BJ (cell line): ENCODE measurements around the gene TSPAN18. TPM values are rescaled to one million over a fixed set of nuclear protein-coding genes. Genes with fewer than 3 reads are reported as not detected.

ENCODE experiments used
- CTCF ChIA-PET: fragments of 350-600 bp; formaldehyde crosslinking; extraction: SDS; loops from one replicate; lab custom pipeline; 2021; ENCODE audit warnings: antibody characterized with exemption, inconsistent platforms; lab: Yijun Ruan, JAX
- POLR2A ChIA-PET: fragments of 300-600 bp; sonication (Branson Sonifier 250); formaldehyde crosslinking; extraction: SDS; loops from one replicate; lab custom pipeline; 2021; ENCODE audit warnings: antibody characterized with exemption; lab: Charles Lee
- DNase-seq: peaks from one replicate; pipeline ENCODE4 v3.0.0-alpha.2; 2011; ENCODE audit warnings: low read depth
- H3K27me3 ChIP-seq: 2 replicates; pipeline ENCODE4 v1.6.0; 2011; ENCODE audit warnings: low read length; ENCODE audit not compliant: control insufficient read depth, insufficient read depth
- H3K36me3 ChIP-seq: 2 replicates; pipeline ENCODE4 v1.5.1; 2011; ENCODE audit warnings: low read length; ENCODE audit not compliant: control insufficient read depth, insufficient read depth
- H3K4me3 ChIP-seq: 2 replicates; pipeline ENCODE4 v1.5.1; 2011; ENCODE audit warnings: low read depth, mild to moderate bottlenecking, control low read depth, low read length
- polyA plus RNA-seq: library from polyadenylated mRNA; depleted of rRNA; stranded (reverse); fragments of >200 nt; gene quantifications from 2 replicates; pipeline ENCODE4 v1.2.3, GENCODE V29; 2011
- TF ChIP-seq, protein P1 (sequence below): IDR thresholded peaks from 2 replicates; pipeline ENCODE4 v1.5.1; 2011; ENCODE audit warnings: low read depth, mild to moderate bottlenecking, control low read depth, inconsistent platforms, low read length, moderate library complexity; ENCODE audit not compliant: insufficient read depth

Gene TSPAN18
- polyA plus RNA-seq, 1 experiment = 0.55 TPM

DNA sequence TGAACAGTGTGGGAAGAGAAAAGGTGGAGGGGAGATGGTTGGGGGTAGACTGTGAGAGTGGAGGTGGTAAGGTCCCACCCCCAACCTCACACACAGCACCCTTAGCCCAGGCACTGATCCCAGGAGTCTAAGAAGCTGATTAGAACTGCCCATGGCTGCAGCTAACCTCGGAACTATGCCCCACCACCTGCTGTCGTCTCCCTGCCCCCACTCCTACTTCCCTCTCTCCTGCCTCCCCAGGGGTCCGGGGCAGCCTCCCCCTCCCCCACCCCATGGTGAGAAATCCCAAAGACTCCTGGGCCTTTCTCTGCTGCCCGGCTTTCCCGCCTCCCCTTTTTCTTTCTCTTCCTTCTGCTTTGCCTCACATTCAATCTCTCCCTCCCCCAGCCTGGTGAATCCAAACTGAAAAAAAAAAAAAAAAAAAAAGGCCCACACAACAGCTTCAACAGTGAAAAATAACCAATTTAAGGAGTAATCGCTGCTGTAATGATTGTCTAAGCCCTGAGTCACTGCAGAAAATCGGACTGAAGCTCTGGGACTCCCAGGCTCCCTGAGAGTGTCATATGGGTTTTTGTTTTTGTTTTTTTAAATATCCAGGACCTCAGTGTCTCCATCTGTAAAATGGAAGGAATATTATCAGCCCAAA, 233.6 kb downstream of the TSPAN18 start:
- POLR2A ChIA-PET = no interaction called here
- Histone ChIP-seq H3K4me3 (no peak overlapping the region), H3K36me3 (no peaks in the 10 kb centered on the region), H3K27me3 (peaks cover 7% of the 10 kb centered on the region)
- DNase-seq = no peak
- CTCF ChIA-PET = interaction anchor here (0.7 to 1.7 kb wide), 4 partner anchors 18 to 142 kb away, joined by 3 to 6 read pairs (median 4); no protein-coding TSS in a partner anchor
- TF ChIP-seq, protein P1, sequence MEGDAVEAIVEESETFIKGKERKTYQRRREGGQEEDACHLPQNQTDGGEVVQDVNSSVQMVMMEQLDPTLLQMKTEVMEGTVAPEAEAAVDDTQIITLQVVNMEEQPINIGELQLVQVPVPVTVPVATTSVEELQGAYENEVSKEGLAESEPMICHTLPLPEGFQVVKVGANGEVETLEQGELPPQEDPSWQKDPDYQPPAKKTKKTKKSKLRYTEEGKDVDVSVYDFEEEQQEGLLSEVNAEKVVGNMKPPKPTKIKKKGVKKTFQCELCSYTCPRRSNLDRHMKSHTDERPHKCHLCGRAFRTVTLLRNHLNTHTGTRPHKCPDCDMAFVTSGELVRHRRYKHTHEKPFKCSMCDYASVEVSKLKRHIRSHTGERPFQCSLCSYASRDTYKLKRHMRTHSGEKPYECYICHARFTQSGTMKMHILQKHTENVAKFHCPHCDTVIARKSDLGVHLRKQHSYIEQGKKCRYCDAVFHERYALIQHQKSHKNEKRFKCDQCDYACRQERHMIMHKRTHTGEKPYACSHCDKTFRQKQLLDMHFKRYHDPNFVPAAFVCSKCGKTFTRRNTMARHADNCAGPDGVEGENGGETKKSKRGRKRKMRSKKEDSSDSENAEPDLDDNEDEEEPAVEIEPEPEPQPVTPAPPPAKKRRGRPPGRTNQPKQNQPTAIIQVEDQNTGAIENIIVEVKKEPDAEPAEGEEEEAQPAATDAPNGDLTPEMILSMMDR = no peak

DNA sequence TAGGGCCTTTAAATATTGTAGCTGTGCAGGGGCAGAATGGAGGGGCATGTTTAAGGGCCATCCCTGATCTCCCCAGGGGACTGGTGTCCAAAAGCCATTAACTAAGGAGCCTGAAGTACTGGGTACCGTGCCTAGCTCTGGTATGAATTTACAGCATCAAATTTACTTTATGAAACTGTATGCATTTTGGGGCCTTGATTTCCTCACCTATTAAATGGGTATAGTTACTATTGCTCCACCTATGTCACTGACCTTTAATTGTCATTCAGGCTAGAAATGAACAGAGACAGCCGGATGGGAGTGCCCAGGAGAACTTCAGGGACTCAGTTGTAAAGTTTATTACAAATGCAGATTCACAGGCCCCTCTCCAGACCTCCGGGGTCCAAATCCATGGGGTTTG, 235.7 kb downstream of the TSPAN18 start:
- no peak for DNase-seq
- ChIA-PET CTCF (interaction anchor here (1.0 to 2.1 kb wide), 2 partner anchors 10 to 16 kb away, joined by 3 to 4 read pairs; no protein-coding TSS in a partner anchor), POLR2A (no interaction called here)
- no peak overlapping the region for H3K4me3 ChIP-seq
- H3K27me3 ChIP-seq = peaks cover 7% of the 10 kb centered on the region
- no peaks in the 10 kb centered on the region for H3K36me3 ChIP-seq
- TF ChIP-seq, protein P1 = no peak

DNA sequence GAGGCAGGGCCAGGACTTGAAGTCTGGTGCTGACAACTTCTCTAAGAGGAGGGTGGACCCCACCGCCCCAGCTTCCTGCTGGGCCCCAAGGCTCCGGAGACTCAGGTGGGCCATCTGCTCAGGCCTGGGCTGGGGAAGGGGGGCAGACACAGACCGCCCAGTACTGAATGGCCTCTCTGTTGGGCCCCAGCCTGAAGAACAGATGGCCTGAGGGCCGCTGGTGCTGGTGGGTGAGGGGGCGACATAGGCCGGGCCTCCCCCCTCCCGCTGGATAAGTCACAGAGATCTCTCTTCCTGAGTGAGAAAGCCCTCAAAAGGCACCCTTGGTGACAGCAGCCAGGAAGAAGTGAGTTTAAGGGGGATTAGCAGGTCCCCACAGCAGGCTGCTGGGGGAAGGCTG, 236.4 kb downstream of the TSPAN18 start:
- DNase-seq = no peak
- Histone ChIP-seq H3K36me3 (no peaks in the 10 kb centered on the region), H3K4me3 (no peak overlapping the region), H3K27me3 (peaks cover 5% of the 10 kb centered on the region)
- ChIA-PET CTCF (no interaction called here), POLR2A (no interaction called here)
- TF ChIP-seq, protein P1 = no peak

DNA sequence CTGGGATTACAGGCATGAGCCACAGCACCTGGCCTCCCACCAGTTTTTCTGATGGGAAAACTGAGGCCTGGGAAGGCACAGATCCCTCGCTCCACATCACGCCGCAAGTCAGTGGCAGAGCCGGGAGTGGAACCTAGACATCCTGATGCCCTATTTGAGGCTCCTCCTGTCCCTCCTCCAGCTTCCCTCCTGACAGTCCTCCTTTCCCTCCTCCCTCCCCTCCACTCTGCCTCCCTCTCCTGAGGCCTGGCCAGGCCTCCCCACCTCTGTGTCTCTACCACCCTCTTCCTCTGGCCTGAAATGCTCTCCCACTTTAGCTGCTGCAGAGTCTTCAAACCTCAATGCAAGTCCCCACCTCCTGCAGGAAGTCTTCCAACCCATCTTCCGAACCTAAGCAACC, 237.2 kb downstream of the TSPAN18 start:
- CTCF ChIA-PET = interaction anchor here (1.0 kb wide), 2 partner anchors 13 to 24 kb away, joined by 3 to 4 read pairs; no protein-coding TSS in a partner anchor
- H3K4me3 ChIP-seq = no peak overlapping the region

More for the DNA sequence above, 237.2 kb downstream of the TSPAN18 start:
- H3K36me3 ChIP-seq = no peaks in the 10 kb centered on the region
- POLR2A ChIA-PET = no interaction called here
- no peak for DNase-seq
- peaks cover 3% of the 10 kb centered on the region; the same call in 1 of the 2 replicates for H3K27me3 ChIP-seq
- TF ChIP-seq, protein P1 = no peak
